Psoas muscle (tissue), 8 donors: ENCODE measurements around the gene GRID2. TPM values are rescaled to one million over a fixed set of nuclear protein-coding genes. Genes with fewer than 3 reads are reported as not detected.
"Not testable (repeated sequence)": the region's sequence is repeated elsewhere in the genome, so short reads cannot be mapped to it uniquely, and the experiment has no call there.

ENCODE experiments used
- ATAC-seq, 4 donors: fragments of 200-7000 bp; cut with Tn5 transposase; one replicate each; pipeline ENCODE4 v1.9.1; 2020; ENCODE audit warnings: moderate library complexity in 3 of 4, mild to moderate bottlenecking in 2 of 4
- DNase-seq, 2 donors: peaks; one replicate each; pipeline ENCODE4 v3.0.0-alpha.2; 2020
- H3K27ac ChIP-seq: fragments of 200-600 bp; one replicate; pipeline ENCODE4 v1.8.0; 2022
- H3K27me3 ChIP-seq, 3 donors: fragments of 200-600 bp in 1 of 3; one replicate each; pipeline versions ENCODE4 v1.6.1 to v1.8.0; 2013 to 2022; ENCODE audit warnings: low read length in 2 of 3, mild to moderate bottlenecking in 2 of 3, moderate library complexity in 1 of 3; ENCODE audit not compliant: insufficient read depth in 3 of 3
- H3K36me3 ChIP-seq, 2 donors: fragments of 200-600 bp in 1 of 2; one replicate each; pipeline versions ENCODE4 v1.6.1 to v1.8.0; 2013 to 2022; ENCODE audit warnings: low read depth in 1 of 2, mild to moderate bottlenecking in 1 of 2, moderate library complexity in 1 of 2; ENCODE audit not compliant: insufficient read depth in 1 of 2
- H3K4me1 ChIP-seq: fragments of 200-600 bp; one replicate; pipeline ENCODE4 v1.8.0; 2022
- H3K4me3 ChIP-seq: fragments of 200-600 bp; one replicate; pipeline ENCODE4 v1.8.0; 2022; ENCODE audit warnings: mild to moderate bottlenecking
- H3K9me3 ChIP-seq: fragments of 200-600 bp; one replicate; pipeline ENCODE4 v1.8.0; 2022
- CTCF ChIP-seq: fragments of 200-600 bp; IDR thresholded peaks from one replicate; pipeline ENCODE4 v1.8.0; 2022; ENCODE audit warnings: antibody characterized with exemption
- WGBS, 3 donors: extraction: QIAGEN DNeasy Blood & Tissue Kit; methylation state at CpG; one replicate each; pipeline versions ENCODE4 v1.1.6 to v1.1.7; 2013; 5-methylcytosine and 5-hydroxymethylcytosine counted together
- intact Hi-C, 2 donors: fragments of 100-400 bp; cut with DNase I; formaldehyde crosslinking; loops; one replicate each; pipeline versions ENCODE4 v1.11.0 to v1.14.2; 2022
- polyA plus RNA-seq, 3 donors: library from polyadenylated mRNA; stranded (reverse); fragments of 200-250 nt; gene quantifications; one replicate each; pipeline ENCODE4 v1.2.3, GENCODE V29; 2013
- total RNA-seq, 4 donors: library from RNA; stranded (reverse); fragmentation: NEBNext Ultra II Directional in 2 of 4; extraction: Animal tissue kit (Norgen Biotek cat#: 25700) in 2 of 4; gene quantifications; one replicate each; pipeline versions ENCODE4 v1.2.1 to v1.2.4, GENCODE V29; 2021 to 2023
- donor health status: healthy with polysubstance abuse.
- donor health status: DM: no; HTN: no; CAD: no; lungs with moderate emphysema.
- donor health status: Bipolar disorder and iron deficiency.
- donor health status: healthy.
- donor health status: DM: yes; HTN: yes; CAD: no.
- donor health status: DM: no; HTN: no; CAD: no.
- donor health status: DM: no; HTN: no; CAD: no.
- donor health status: DM: yes; HTN: yes; CAD: no.

The GRID2 gene
- total and polyA plus RNA-seq, 7 donors: not detected

GRCh38 chr4:92268642-92269041 is 35.1 kb upstream of the GRID2 start:
- no peak for TF ChIP-seq CTCF
- H3K4me1 ChIP-seq: no peaks in the 10 kb centered on the region
- intact Hi-C loops: no loop called here
- WGBS, 3 donors: 89% methylated on average over 4 of the region's 4 CpGs
- H3K27ac ChIP-seq: no peak overlapping the region
- no peak overlapping the region for H3K4me3 ChIP-seq
- no peaks in the 10 kb centered on the region for H3K36me3 ChIP-seq
- no peaks in the 10 kb centered on the region for H3K27me3 ChIP-seq
- DNase-seq (no peak), ATAC-seq (no peak)
- no peaks in the 10 kb centered on the region for H3K9me3 ChIP-seq

GRCh38 chr4:92270908-92271307 is 32.9 kb upstream of the GRID2 start:
- WGBS, 3 donors: 81 to 84% (median 82%) methylated on average over 2 of the region's 2 CpGs
- no peak for TF ChIP-seq CTCF
- ATAC-seq: no peak
- Histone ChIP-seq H3K36me3 (no peaks in the 10 kb centered on the region), H3K4me3 (no peak overlapping the region), H3K4me1 (no peaks in the 10 kb centered on the region), H3K27me3 (no peaks in the 10 kb centered on the region), H3K27ac (no peak overlapping the region), H3K9me3 (no peaks in the 10 kb centered on the region)
- DNase-seq: no peak
- intact Hi-C loops: no loop called here

GRCh38 chr4:92271551-92271950 is 32.2 kb upstream of the GRID2 start:
- DNase-seq, intact Hi-C loops: not testable (repeated sequence)

GRCh38 chr4:92277057-92277881 is 26.5 kb upstream of the GRID2 start:
- H3K27ac ChIP-seq, intact Hi-C loops, H3K9me3 ChIP-seq, ATAC-seq, H3K4me3 ChIP-seq, H3K4me1 ChIP-seq, H3K36me3 ChIP-seq, H3K27me3 ChIP-seq, DNase-seq: not testable (repeated sequence)
- 83% methylated on average over 8 of the region's 8 CpGs for WGBS, 3 donors

More at GRCh38 chr4:92271551-92271950, 32.2 kb upstream of the GRID2 start:
- H3K4me3 ChIP-seq, H3K36me3 ChIP-seq, ATAC-seq, H3K9me3 ChIP-seq, H3K27ac ChIP-seq, H3K4me1 ChIP-seq, H3K27me3 ChIP-seq: not testable (repeated sequence)
- WGBS, 3 donors: 74 to 78% (median 76%) methylated on average over 4 of the region's 4 CpGs

GRCh38 chr4:92279296-92279695 is 24.5 kb upstream of the GRID2 start:
- intact Hi-C loops: no loop called here

More at GRCh38 chr4:92279296-92279695, 24.5 kb upstream of the GRID2 start:
- WGBS, 3 donors: 77 to 93% (median 86%) methylated on average over 1 of the region's 1 CpG
- Histone ChIP-seq H3K36me3 (no peaks in the 10 kb centered on the region), H3K27ac (no peak overlapping the region), H3K4me3 (no peak overlapping the region), H3K27me3 (no peaks in the 10 kb centered on the region), H3K9me3 (no peaks in the 10 kb centered on the region), H3K4me1 (no peaks in the 10 kb centered on the region)
- ATAC-seq: no peak
- no peak for DNase-seq
- no peak for TF ChIP-seq CTCF
